Suprapubic skin (tissue), 4 donors: ENCODE measurements around the gene ATF6B. TPM values are rescaled to one million over a fixed set of nuclear protein-coding genes. Genes with fewer than 3 reads are reported as not detected.
A peak's percentile ranks its signal among the peaks of the same experiment; 100 is the strongest.

Source experiments
- DNase-seq, 2 donors: peaks; one replicate each; pipeline ENCODE4 v3.0.0-alpha.2; 2019; ENCODE audit warnings: low spot score in 2 of 2
- H3K27ac ChIP-seq: fragments of 200-600 bp; sonication (generic); one replicate; pipeline ENCODE4 v1.5.1; 2019
- H3K27me3 ChIP-seq: fragments of 200-600 bp; sonication (generic); one replicate; pipeline ENCODE4 v1.5.1; 2019
- H3K36me3 ChIP-seq: fragments of 200-600 bp; sonication (generic); one replicate; pipeline ENCODE4 v1.5.1; 2019
- H3K4me1 ChIP-seq: fragments of 200-600 bp; sonication (generic); one replicate; pipeline ENCODE4 v1.5.1; 2019
- H3K4me3 ChIP-seq: fragments of 200-600 bp; sonication (generic); one replicate; pipeline ENCODE4 v1.5.1; 2019; ENCODE audit warnings: mild to moderate bottlenecking
- H3K9me3 ChIP-seq: fragments of 200-600 bp; sonication (generic); one replicate; pipeline ENCODE4 v1.5.1; 2019
- CTCF ChIP-seq, 2 donors: fragments of 200-600 bp in 1 of 2; fragments of 450-650 bp in 1 of 2; sonication (generic) in 1 of 2; IDR thresholded peaks; one replicate each; pipeline ENCODE4 v1.5.1; 2016 to 2019; ENCODE audit warnings: antibody characterized with exemption in 2 of 2, mild to moderate bottlenecking in 1 of 2, moderate library complexity in 1 of 2
- EP300 ChIP-seq: sonication (generic); formaldehyde crosslinking; IDR thresholded peaks from one replicate; pipeline ENCODE4 v1.6.1; 2017; ENCODE audit warnings: antibody characterized with exemption
- POLR2A ChIP-seq, 2 donors: fragments of 450-650 bp; IDR thresholded peaks; one replicate each; pipeline ENCODE4 v1.6.1; 2017; ENCODE audit warnings: antibody characterized with exemption in 2 of 2, mild to moderate bottlenecking in 2 of 2, moderate library complexity in 2 of 2
- POLR2AphosphoS5 ChIP-seq, 3 donors: sonication (generic); formaldehyde crosslinking; IDR thresholded peaks; one replicate each; pipeline ENCODE4 v1.6.1; 2017; ENCODE audit warnings: antibody characterized with exemption in 3 of 3
- whole genome bisulfite sequencing: methylation state at CpG from one replicate; pipeline ENCODE4 v1.1.5; 2018; 5-methylcytosine and 5-hydroxymethylcytosine counted together
- total RNA-seq, 4 donors: library from RNA; depleted of rRNA; stranded (reverse); fragments of >200 nt; gene quantifications; one replicate each; pipeline ENCODE4 v1.1.0, GENCODE V29; 2016

The ATF6B gene
- total RNA-seq, 4 donors from 2014 or later: 55.8 to 161 (median 74.0) TPM

GRCh38 chr6:32096394-32097258 lies 31.4 kb downstream of the ATF6B start:
- WGBS: 55% methylated on average over 53 of the region's 90 CpGs
- DNase-seq: peak in 1 of 2 donors; percentile 61
- peaks cover 14% of the 10 kb centered on the region for H3K36me3 ChIP-seq
- H3K4me3 ChIP-seq: peak overlapping the region; percentile 27
- TF ChIP-seq EP300 (no peak), CTCF (IDR thresholded peaks at IDR 0.05) (no peak), POLR2A (IDR thresholded peaks at IDR 0.05) (no peak), POLR2AphosphoS5 (IDR thresholded peaks at IDR 0.05) (no peak)
- H3K27me3 ChIP-seq: peaks cover 24% of the 10 kb centered on the region
- H3K9me3 ChIP-seq: no peaks in the 10 kb centered on the region
- peaks cover 34% of the 10 kb centered on the region for H3K4me1 ChIP-seq
- no peak overlapping the region for H3K27ac ChIP-seq

- TF ChIP-seq EP300 (no peak), POLR2AphosphoS5 (IDR thresholded peaks at IDR 0.05) (no peak), CTCF (IDR thresholded peaks at IDR 0.05) (no peak), POLR2A (IDR thresholded peaks at IDR 0.05) (no peak)
- Histone ChIP-seq H3K36me3 (peaks cover 14% of the 10 kb centered on the region), H3K27me3 (peaks cover 24% of the 10 kb centered on the region), H3K27ac (no peak overlapping the region), H3K9me3 (no peaks in the 10 kb centered on the region), H3K4me3 (peak overlapping the region; percentile 27), H3K4me1 (peaks cover 34% of the 10 kb centered on the region)
- 44% methylated on average over 15 of the region's 36 CpGs for WGBS
- DNase-seq: no peak
Observed at GRCh38 chr6:32096087-32096393, 32.0 kb downstream of the ATF6B start.

- peak in 1 of 2 donors; percentile 64 for DNase-seq
- TF ChIP-seq CTCF (IDR thresholded peaks at IDR 0.05) (no peak), EP300 (no peak), POLR2A (IDR thresholded peaks at IDR 0.05) (no peak), POLR2AphosphoS5 (IDR thresholded peaks at IDR 0.05) (no peak)
- H3K4me3 ChIP-seq: peak overlapping the region; percentile 27
- H3K36me3 ChIP-seq: peaks cover 14% of the 10 kb centered on the region
- no peaks in the 10 kb centered on the region for H3K9me3 ChIP-seq
- WGBS: 82% methylated on average over 2 of the region's 30 CpGs
- peaks cover 34% of the 10 kb centered on the region for H3K4me1 ChIP-seq
- no peak overlapping the region for H3K27ac ChIP-seq
- peaks cover 24% of the 10 kb centered on the region for H3K27me3 ChIP-seq
Observed at GRCh38 chr6:32095338-32096086, 32.5 kb downstream of the ATF6B start.

- no peaks in the 10 kb centered on the region for H3K9me3 ChIP-seq
- peaks cover 24% of the 10 kb centered on the region for H3K27me3 ChIP-seq
- peaks cover 14% of the 10 kb centered on the region for H3K36me3 ChIP-seq
- WGBS: 49% methylated on average over 8 of the region's 8 CpGs
- H3K4me3 ChIP-seq: no peak overlapping the region
- peak in 1 of 2 donors; percentile 75 for DNase-seq
- no peak for TF ChIP-seq CTCF (IDR thresholded peaks at IDR 0.05)
- no peak for TF ChIP-seq EP300
- TF ChIP-seq POLR2AphosphoS5 (IDR thresholded peaks at IDR 0.05): peak in 1 of 3 donors; percentile 34
- no peak for TF ChIP-seq POLR2A (IDR thresholded peaks at IDR 0.05)
- peak overlapping the region; percentile 75 for H3K27ac ChIP-seq
- peaks cover 39% of the 10 kb centered on the region for H3K4me1 ChIP-seq
Observed at GRCh38 chr6:32092760-32093497, 35.1 kb downstream of the ATF6B start.
